HEK293 (cell line): Measurements from ENCODE around the gene FAF2.
A peak's percentile ranks its signal among the peaks of the same experiment; 100 is the strongest.

Experiments
- BCL11A ChIP-seq: fragments of 450-650 bp; formaldehyde crosslinking; IDR thresholded peaks from 2 replicates; pipeline ENCODE4 v1.5.1; 2016; ENCODE audit warnings: low read depth, missing biosample characterization, missing genetic modification characterization
- KLF8 ChIP-seq: fragments of 450-650 bp; formaldehyde crosslinking; IDR thresholded peaks from 2 replicates; pipeline ENCODE4 v1.5.1; 2016; ENCODE audit warnings: missing biosample characterization, missing genetic modification characterization
- OSR2 ChIP-seq: fragments of 450-650 bp; formaldehyde crosslinking; IDR thresholded peaks from 2 replicates; pipeline ENCODE4 v1.5.1; 2016; ENCODE audit warnings: missing biosample characterization, missing genetic modification characterization
- RBAK ChIP-seq: fragments of 450-650 bp; formaldehyde crosslinking; IDR thresholded peaks from 2 replicates; pipeline ENCODE4 v1.5.1; 2016; ENCODE audit warnings: missing biosample characterization, missing genetic modification characterization
- SCRT1 ChIP-seq: fragments of 450-650 bp; formaldehyde crosslinking; IDR thresholded peaks from 2 replicates; pipeline ENCODE4 v1.5.1; 2016; ENCODE audit warnings: missing biosample characterization, missing genetic modification characterization, borderline replicate concordance
- ZFP69B ChIP-seq: fragments of 450-650 bp; formaldehyde crosslinking; IDR thresholded peaks from 2 replicates; pipeline ENCODE4 v1.5.1; 2016; ENCODE audit warnings: missing biosample characterization, missing genetic modification characterization
- ZNF350 ChIP-seq: fragments of 450-650 bp; formaldehyde crosslinking; IDR thresholded peaks from 2 replicates; pipeline ENCODE4 v1.5.0; 2017; ENCODE audit warnings: missing biosample characterization, mild to moderate bottlenecking, missing genetic modification characterization
- ZNF423 ChIP-seq: fragments of 450-650 bp; formaldehyde crosslinking; IDR thresholded peaks from 2 replicates; pipeline ENCODE4 v1.5.1; 2016; ENCODE audit warnings: missing biosample characterization, missing genetic modification characterization
- ZNF501 ChIP-seq: fragments of 450-650 bp; formaldehyde crosslinking; IDR thresholded peaks from 2 replicates; pipeline ENCODE4 v1.5.1; 2016; ENCODE audit warnings: missing biosample characterization, missing genetic modification characterization
- ZNF561 ChIP-seq: fragments of 450-650 bp; IDR thresholded peaks from 2 replicates; pipeline ENCODE4 v1.5.1; 2018; ENCODE audit warnings: missing biosample characterization, missing genetic modification characterization, borderline replicate concordance
- ZNF600 ChIP-seq: fragments of 450-650 bp; formaldehyde crosslinking; IDR thresholded peaks from 2 replicates; pipeline ENCODE4 v1.5.1; 2016; ENCODE audit warnings: missing biosample characterization, missing genetic modification characterization
- ZNF623 ChIP-seq: fragments of 450-650 bp; formaldehyde crosslinking; IDR thresholded peaks from 2 replicates; pipeline ENCODE4 v1.5.1; 2016; ENCODE audit warnings: missing biosample characterization, missing genetic modification characterization
- ZNF670 ChIP-seq: fragments of 450-650 bp; formaldehyde crosslinking; IDR thresholded peaks from 2 replicates; pipeline ENCODE4 v1.5.1; 2016; ENCODE audit warnings: missing biosample characterization, missing genetic modification characterization, low read depth
- ZNF76 ChIP-seq: fragments of 450-650 bp; formaldehyde crosslinking; IDR thresholded peaks from 2 replicates; pipeline ENCODE4; 2016; ENCODE audit warnings: low read depth, missing biosample characterization, missing genetic modification characterization, borderline replicate concordance
- ZNF768 ChIP-seq: fragments of 450-650 bp; formaldehyde crosslinking; IDR thresholded peaks from 2 replicates; pipeline ENCODE4 v1.5.1; 2018; ENCODE audit warnings: missing biosample characterization, mild to moderate bottlenecking, missing genetic modification characterization
- ZNF776 ChIP-seq: fragments of 450-650 bp; formaldehyde crosslinking; IDR thresholded peaks from 2 replicates; pipeline ENCODE4 v1.5.0; 2017; ENCODE audit warnings: missing biosample characterization, missing genetic modification characterization, borderline replicate concordance
- ZNF785 ChIP-seq: fragments of 450-650 bp; formaldehyde crosslinking; IDR thresholded peaks from 2 replicates; pipeline ENCODE4 v1.5.1; 2016; ENCODE audit warnings: missing biosample characterization, missing genetic modification characterization
- TF ChIP-seq, protein P1 (sequence below): fragments of 450-650 bp; formaldehyde crosslinking; IDR thresholded peaks from 2 replicates; pipeline ENCODE4 v1.5.1; 2017; ENCODE audit warnings: missing biosample characterization, missing genetic modification characterization
- TF ChIP-seq, protein P2 (sequence below): fragments of 450-650 bp; formaldehyde crosslinking; IDR thresholded peaks from 2 replicates; pipeline ENCODE4 v1.5.1; 2017; ENCODE audit warnings: missing biosample characterization, mild to moderate bottlenecking, missing genetic modification characterization, moderate library complexity
- TF ChIP-seq, protein P3 (sequence below): fragments of 450-650 bp; formaldehyde crosslinking; IDR thresholded peaks from 2 replicates; pipeline ENCODE4 v1.5.1; 2016; ENCODE audit warnings: missing biosample characterization, missing genetic modification characterization
- TF ChIP-seq, protein P4 (sequence below): fragments of 450-650 bp; formaldehyde crosslinking; IDR thresholded peaks from 2 replicates; pipeline ENCODE4 v1.5.1; 2017; ENCODE audit warnings: missing biosample characterization, missing genetic modification characterization
- TF ChIP-seq, protein P5 (sequence below): fragments of 450-650 bp; formaldehyde crosslinking; IDR thresholded peaks from 2 replicates; pipeline ENCODE4 v1.5.1; 2016; ENCODE audit warnings: missing biosample characterization, missing genetic modification characterization
- TF ChIP-seq, protein P6 (sequence below): fragments of 450-650 bp; formaldehyde crosslinking; conservative IDR thresholded peaks from 2 replicates; pipeline ENCODE4 v1.5.1; 2016; ENCODE audit warnings: low read depth, missing biosample characterization, missing genetic modification characterization

Gene FAF2

DNA sequence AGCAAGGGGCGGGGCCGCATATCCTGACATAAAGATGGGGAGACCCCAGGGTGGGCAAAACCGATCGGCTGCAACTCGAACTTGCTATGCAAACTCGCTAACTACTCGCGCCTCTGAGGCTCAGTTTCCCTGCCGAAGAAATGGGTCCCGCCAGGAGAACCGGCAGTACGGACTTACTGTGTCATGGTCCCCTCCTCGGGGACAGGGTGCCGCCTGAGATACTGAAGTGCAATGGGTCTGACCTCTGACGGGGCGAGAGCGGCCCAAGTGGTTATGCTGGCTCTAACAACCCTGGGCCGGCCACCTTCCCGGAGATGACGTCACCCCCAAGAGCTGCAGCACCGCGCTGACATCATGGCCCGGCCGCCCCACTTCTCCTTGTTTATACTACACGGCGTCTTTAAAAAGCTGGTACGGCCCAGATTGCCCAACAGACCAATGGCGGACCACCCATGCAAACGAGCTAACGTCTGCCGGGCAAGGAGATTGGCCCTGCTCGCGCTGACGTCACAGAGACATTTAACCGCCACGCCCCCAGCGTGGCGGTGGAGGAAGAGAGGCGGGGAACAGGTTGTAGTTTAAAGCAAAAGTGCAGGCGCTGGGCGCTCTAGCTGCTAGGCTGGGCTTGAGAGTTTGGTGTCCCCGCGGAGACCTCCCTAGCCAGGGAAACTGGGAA lies 89.5 kb downstream of the FAF2 start (continued):
- TF ChIP-seq, protein P1, sequence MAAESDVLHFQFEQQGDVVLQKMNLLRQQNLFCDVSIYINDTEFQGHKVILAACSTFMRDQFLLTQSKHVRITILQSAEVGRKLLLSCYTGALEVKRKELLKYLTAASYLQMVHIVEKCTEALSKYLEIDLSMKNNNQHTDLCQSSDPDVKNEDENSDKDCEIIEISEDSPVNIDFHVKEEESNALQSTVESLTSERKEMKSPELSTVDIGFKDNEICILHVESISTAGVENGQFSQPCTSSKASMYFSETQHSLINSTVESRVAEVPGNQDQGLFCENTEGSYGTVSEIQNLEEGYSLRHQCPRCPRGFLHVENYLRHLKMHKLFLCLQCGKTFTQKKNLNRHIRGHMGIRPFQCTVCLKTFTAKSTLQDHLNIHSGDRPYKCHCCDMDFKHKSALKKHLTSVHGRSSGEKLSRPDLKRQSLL (tag by site-specific recombination): peak; percentile 58
- no peak for TF ChIP-seq ZNF350 (tag by site-specific recombination)
- no peak for TF ChIP-seq RBAK (tag by site-specific recombination)
- peak; percentile 41; the same call in 1 of the 2 replicates for TF ChIP-seq SCRT1
- peak; percentile 14; the same call in 1 of the 2 replicates for TF ChIP-seq ZNF623
- TF ChIP-seq ZNF785 (tag by site-specific recombination): peak; percentile 79; the same call in 1 of the 2 replicates
- peak; percentile 67 for TF ChIP-seq ZNF600 (tag by site-specific recombination)
- 0 out of 2 replicates have a peak, but pooled peaks have one; percentile 74 for TF ChIP-seq KLF8 (tag by site-specific recombination)
- TF ChIP-seq ZFP69B: peak; percentile 91
- TF ChIP-seq, protein P2, sequence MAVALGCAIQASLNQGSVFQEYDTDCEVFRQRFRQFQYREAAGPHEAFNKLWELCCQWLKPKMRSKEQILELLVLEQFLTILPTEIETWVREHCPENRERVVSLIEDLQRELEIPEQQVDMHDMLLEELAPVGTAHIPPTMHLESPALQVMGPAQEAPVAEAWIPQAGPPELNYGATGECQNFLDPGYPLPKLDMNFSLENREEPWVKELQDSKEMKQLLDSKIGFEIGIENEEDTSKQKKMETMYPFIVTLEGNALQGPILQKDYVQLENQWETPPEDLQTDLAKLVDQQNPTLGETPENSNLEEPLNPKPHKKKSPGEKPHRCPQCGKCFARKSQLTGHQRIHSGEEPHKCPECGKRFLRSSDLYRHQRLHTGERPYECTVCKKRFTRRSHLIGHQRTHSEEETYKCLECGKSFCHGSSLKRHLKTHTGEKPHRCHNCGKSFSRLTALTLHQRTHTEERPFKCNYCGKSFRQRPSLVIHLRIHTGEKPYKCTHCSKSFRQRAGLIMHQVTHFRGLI (tag by site-specific recombination): peak; percentile 87
- TF ChIP-seq ZNF501 (tag by site-specific recombination): peak; percentile 79; the same call in 1 of the 2 replicates
- TF ChIP-seq, protein P3, sequence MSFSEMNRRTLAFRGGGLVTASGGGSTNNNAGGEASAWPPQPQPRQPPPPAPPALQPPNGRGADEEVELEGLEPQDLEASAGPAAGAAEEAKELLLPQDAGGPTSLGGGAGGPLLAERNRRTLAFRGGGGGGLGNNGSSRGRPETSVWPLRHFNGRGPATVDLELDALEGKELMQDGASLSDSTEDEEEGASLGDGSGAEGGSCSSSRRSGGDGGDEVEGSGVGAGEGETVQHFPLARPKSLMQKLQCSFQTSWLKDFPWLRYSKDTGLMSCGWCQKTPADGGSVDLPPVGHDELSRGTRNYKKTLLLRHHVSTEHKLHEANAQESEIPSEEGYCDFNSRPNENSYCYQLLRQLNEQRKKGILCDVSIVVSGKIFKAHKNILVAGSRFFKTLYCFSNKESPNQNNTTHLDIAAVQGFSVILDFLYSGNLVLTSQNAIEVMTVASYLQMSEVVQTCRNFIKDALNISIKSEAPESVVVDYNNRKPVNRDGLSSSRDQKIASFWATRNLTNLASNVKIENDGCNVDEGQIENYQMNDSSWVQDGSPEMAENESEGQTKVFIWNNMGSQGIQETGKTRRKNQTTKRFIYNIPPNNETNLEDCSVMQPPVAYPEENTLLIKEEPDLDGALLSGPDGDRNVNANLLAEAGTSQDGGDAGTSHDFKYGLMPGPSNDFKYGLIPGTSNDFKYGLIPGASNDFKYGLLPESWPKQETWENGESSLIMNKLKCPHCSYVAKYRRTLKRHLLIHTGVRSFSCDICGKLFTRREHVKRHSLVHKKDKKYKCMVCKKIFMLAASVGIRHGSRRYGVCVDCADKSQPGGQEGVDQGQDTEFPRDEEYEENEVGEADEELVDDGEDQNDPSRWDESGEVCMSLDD (tag by site-specific recombination): peak; percentile 99
- no peak for TF ChIP-seq ZNF776 (tag by site-specific recombination)
- no peak for TF ChIP-seq ZNF768
- TF ChIP-seq ZNF670: no peak
- TF ChIP-seq, protein P4, sequence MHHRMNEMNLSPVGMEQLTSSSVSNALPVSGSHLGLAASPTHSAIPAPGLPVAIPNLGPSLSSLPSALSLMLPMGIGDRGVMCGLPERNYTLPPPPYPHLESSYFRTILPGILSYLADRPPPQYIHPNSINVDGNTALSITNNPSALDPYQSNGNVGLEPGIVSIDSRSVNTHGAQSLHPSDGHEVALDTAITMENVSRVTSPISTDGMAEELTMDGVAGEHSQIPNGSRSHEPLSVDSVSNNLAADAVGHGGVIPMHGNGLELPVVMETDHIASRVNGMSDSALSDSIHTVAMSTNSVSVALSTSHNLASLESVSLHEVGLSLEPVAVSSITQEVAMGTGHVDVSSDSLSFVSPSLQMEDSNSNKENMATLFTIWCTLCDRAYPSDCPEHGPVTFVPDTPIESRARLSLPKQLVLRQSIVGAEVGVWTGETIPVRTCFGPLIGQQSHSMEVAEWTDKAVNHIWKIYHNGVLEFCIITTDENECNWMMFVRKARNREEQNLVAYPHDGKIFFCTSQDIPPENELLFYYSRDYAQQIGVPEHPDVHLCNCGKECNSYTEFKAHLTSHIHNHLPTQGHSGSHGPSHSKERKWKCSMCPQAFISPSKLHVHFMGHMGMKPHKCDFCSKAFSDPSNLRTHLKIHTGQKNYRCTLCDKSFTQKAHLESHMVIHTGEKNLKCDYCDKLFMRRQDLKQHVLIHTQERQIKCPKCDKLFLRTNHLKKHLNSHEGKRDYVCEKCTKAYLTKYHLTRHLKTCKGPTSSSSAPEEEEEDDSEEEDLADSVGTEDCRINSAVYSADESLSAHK: peak; percentile 61
- peak; percentile 98 for TF ChIP-seq BCL11A
- TF ChIP-seq ZNF561 (tag by site-specific recombination): peak; percentile 33; the same call in 1 of the 2 replicates
- TF ChIP-seq, protein P5, sequence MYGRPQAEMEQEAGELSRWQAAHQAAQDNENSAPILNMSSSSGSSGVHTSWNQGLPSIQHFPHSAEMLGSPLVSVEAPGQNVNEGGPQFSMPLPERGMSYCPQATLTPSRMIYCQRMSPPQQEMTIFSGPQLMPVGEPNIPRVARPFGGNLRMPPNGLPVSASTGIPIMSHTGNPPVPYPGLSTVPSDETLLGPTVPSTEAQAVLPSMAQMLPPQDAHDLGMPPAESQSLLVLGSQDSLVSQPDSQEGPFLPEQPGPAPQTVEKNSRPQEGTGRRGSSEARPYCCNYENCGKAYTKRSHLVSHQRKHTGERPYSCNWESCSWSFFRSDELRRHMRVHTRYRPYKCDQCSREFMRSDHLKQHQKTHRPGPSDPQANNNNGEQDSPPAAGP (tag by site-specific recombination): peak; percentile 91
- TF ChIP-seq, protein P6, sequence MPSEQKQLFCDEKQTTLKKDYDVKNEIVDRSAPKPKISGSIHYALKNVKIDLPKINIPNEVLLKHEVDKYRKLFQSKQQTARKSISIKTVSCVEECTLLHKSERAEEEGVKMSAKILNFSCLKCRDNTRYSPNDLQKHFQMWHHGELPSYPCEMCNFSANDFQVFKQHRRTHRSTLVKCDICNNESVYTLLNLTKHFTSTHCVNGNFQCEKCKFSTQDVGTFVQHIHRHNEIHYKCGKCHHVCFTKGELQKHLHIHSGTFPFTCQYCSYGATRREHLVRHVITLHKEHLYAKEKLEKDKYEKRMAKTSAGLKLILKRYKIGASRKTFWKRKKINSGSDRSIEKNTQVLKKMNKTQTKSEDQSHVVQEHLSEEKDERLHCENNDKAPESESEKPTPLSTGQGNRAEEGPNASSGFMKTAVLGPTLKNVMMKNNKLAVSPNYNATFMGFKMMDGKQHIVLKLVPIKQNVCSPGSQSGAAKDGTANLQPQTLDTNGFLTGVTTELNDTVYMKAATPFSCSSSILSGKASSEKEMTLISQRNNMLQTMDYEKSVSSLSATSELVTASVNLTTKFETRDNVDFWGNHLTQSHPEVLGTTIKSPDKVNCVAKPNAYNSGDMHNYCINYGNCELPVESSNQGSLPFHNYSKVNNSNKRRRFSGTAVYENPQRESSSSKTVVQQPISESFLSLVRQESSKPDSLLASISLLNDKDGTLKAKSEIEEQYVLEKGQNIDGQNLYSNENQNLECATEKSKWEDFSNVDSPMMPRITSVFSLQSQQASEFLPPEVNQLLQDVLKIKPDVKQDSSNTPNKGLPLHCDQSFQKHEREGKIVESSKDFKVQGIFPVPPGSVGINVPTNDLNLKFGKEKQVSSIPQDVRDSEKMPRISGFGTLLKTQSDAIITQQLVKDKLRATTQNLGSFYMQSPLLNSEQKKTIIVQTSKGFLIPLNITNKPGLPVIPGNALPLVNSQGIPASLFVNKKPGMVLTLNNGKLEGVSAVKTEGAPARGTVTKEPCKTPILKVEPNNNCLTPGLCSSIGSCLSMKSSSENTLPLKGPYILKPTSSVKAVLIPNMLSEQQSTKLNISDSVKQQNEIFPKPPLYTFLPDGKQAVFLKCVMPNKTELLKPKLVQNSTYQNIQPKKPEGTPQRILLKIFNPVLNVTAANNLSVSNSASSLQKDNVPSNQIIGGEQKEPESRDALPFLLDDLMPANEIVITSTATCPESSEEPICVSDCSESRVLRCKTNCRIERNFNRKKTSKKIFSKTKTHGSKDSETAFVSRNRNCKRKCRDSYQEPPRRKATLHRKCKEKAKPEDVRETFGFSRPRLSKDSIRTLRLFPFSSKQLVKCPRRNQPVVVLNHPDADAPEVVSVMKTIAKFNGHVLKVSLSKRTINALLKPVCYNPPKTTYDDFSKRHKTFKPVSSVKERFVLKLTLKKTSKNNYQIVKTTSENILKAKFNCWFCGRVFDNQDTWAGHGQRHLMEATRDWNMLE (tag by site-specific recombination): no peak
- peak; percentile 73 for TF ChIP-seq ZNF76 (tag by site-specific recombination)
- no peak for TF ChIP-seq OSR2 (tag by site-specific recombination)
- peak; percentile 20; the same call in 1 of the 2 replicates for TF ChIP-seq ZNF423
